ENCODE results near the gene MPST. TPM values are rescaled to one million over a fixed set of nuclear protein-coding genes. Genes with fewer than 3 reads are reported as not detected.

The MPST gene
- total RNA-seq (2021; ENCODE audit: unreplicated experiment) (31.4 TPM), Bru-seq, nascent RNA (percentile 54 among the genes with signal in this experiment), BruChase-seq, experiment 1, labeled RNA remaining after a 2-hour chase (percentile 59 among the genes with signal in this experiment), BruChase-seq, experiment 2, labeled RNA remaining after a 6-hour chase (percentile 55 among the genes with signal in this experiment)
- polyA plus RNA-seq (2012; ENCODE audit: insufficient read length): 52.1 TPM
- long read RNA-seq, transcript MPST-203 (3 exons, 1,345 nt): minor isoform, 15 of 93 reads
- long read RNA-seq, transcript MPST-206 (3 exons, 1,331 nt): major isoform, 32 of 93 reads
- long read RNA-seq, partial matches to known transcripts: 36 of 93 reads
- long read RNA-seq, other reads (novel, unspliced or antisense): 5 of 93 reads

DNA sequence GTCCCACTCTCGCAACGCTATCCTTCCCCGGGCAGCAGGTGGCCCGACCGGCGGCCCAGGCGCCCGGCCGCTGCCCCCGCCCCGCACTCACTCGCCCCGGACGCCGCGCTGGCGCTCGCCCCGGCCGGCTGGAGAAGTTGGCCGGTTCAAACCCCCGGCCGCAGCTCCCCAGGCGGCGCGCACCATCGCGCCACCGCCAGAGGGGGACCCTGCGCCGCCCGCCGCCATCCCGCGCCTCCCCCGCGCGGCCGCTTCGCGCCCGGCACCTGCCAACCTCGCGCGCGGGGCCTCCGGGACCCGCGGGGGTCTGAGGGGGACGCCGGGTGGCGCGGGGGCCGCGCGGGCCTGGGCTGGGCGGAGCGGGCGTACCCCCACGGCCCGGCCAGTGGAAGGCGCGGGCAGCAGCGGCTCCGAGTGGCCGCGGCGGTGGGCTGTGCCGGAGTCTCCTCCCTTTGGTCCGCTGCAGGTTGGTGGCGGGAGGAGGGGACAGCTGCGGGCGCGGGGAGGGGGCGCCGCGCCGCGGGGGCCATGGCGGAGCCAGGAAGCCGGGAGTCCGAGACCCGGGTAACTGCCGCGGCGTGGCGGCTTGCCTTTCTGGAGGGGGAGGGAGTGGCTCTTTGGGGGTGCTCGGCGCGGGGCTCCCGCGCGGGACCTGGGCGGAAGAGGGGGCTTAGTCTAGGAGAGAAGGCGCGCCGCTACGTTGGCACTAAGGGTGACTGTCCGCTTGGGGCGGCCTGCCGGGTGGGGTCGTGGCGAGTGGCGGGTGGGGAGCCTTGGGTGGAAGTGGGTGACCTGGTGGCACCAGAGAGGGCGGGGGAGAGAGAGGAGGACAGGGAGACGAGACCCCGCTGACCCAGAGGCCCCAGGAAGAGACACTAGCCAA, at the start of gene MPST, which contains the start of gene TST:
Gene MPST, plus strand, starts transcription at position 434 of the 883 bp plus-strand sequence. Its CDS starts 95 bp downstream, at position 529.
Gene TST, minus strand, starts transcription at position 139 of the 883 bp plus-strand sequence. CDS start 715 bp downstream, outside the sequence.
- DNase-seq (ENCODE audit: low read depth, low spot score): no peak
- no peaks in the 10 kb centered on the region for H3K36me3 ChIP-seq (ENCODE audit: control insufficient read depth, insufficient read depth, low read length)
- H3K27me3 ChIP-seq (ENCODE audit: control insufficient read depth, insufficient read depth, low read length): no peaks in the 10 kb centered on the region
- H3K4me1 ChIP-seq (ENCODE audit: control insufficient read depth, insufficient read depth, low read length): 0 out of 2 replicates have a peak, but pooled peaks cover 2% of the 10 kb centered on the region
- no TSS peak for BruUV-seq (replicated peaks)
- CTCF ChIA-PET: interaction anchor here (1.1 kb wide), 1 partner anchor 42 kb away, joined by 4 read pairs; no protein-coding TSS in a partner anchor
- TF ChIP-seq SIN3A (IDR thresholded peaks at IDR 0.05; ENCODE audit: borderline replicate concordance, insufficient read depth, low read depth, low read length) (0 out of 2 replicates have a peak, but pooled peaks have one; percentile 31), TCF7L2 (IDR thresholded peaks at IDR 0.05; ENCODE audit: low read depth, low read length) (no peak)
- ATAC-seq: peak; percentile 97
- H3K27ac ChIP-seq (ENCODE audit: low read length): peak within 1 kb of the TSS; percentile 71
- intact Hi-C loops (cut with micrococcal nuclease; ENCODE audit: unreplicated experiment): no loop called here
- POLR2A ChIA-PET: interaction anchor here (0.6 kb wide), 1 partner anchor 42 kb away, joined by 5 read pairs; no protein-coding TSS in a partner anchor
- in situ Hi-C loops (cut with HindIII; ENCODE audit: low pct_unique_long_range_greater_than_20kb, low sequenced_read_pairs): no loop called here
- no peaks in the 10 kb centered on the region for H3K9me3 ChIP-seq (ENCODE audit: control insufficient read depth, insufficient read depth, low read depth, low read length)
- H3K4me3 ChIP-seq (ENCODE audit: low read depth in 2 of 2, low read length in 2 of 2): peak within 1 kb of the TSS; percentile 66 to 67

DNA sequence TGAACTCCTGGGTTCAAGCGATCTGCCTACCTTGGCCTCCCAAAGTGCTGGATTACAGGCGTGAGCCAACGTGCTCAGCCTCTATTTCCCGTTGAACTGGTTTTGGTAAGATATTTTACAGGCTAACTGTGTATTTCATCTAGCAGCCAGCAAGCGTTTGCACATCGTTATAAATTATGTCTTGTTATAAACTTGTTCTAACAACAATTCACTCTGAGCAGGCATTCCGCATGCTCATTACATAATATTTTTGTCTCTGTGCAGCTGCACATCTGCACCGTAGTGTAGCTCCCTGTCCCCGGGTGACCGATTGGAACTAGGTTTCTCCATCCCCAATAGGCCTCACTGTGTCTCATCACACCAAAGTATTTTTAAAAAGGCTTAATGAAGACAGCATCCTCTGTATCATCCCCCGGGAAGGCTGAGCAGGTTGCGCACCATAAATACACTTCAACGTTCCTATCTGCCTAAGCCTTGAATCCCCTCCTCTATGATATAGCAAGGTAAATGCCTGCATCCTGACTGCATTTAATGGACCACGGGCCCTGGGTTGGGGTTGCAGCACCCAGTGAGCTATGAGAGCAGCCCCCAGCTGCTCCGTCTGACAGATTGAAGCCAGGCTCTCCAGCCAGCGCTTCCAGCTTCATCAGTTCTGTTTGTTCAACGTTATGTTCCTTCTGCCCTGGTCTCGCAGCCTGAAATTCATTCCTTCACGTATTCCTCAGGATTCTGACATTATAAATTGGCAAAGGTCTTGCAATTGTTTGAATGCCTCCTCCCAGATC, 48.0 kb upstream of the MPST start:
- in situ Hi-C loops (cut with HindIII; ENCODE audit: low pct_unique_long_range_greater_than_20kb, low sequenced_read_pairs): no loop called here
- TF ChIP-seq, protein P1, sequence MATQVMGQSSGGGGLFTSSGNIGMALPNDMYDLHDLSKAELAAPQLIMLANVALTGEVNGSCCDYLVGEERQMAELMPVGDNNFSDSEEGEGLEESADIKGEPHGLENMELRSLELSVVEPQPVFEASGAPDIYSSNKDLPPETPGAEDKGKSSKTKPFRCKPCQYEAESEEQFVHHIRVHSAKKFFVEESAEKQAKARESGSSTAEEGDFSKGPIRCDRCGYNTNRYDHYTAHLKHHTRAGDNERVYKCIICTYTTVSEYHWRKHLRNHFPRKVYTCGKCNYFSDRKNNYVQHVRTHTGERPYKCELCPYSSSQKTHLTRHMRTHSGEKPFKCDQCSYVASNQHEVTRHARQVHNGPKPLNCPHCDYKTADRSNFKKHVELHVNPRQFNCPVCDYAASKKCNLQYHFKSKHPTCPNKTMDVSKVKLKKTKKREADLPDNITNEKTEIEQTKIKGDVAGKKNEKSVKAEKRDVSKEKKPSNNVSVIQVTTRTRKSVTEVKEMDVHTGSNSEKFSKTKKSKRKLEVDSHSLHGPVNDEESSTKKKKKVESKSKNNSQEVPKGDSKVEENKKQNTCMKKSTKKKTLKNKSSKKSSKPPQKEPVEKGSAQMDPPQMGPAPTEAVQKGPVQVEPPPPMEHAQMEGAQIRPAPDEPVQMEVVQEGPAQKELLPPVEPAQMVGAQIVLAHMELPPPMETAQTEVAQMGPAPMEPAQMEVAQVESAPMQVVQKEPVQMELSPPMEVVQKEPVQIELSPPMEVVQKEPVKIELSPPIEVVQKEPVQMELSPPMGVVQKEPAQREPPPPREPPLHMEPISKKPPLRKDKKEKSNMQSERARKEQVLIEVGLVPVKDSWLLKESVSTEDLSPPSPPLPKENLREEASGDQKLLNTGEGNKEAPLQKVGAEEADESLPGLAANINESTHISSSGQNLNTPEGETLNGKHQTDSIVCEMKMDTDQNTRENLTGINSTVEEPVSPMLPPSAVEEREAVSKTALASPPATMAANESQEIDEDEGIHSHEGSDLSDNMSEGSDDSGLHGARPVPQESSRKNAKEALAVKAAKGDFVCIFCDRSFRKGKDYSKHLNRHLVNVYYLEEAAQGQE (IDR thresholded peaks at IDR 0.05; ENCODE audit: insufficient read depth in 1 of 2, low read depth in 2 of 2, low read length in 1 of 2): no peak
- TF ChIP-seq SIN3A (IDR thresholded peaks at IDR 0.05; ENCODE audit: borderline replicate concordance, insufficient read depth, low read depth, low read length) (no peak), POLR2AphosphoS5 (IDR thresholded peaks at IDR 0.05; ENCODE audit: low read depth, low read length) (no peak), TCF7L2 (IDR thresholded peaks at IDR 0.05; ENCODE audit: low read depth, low read length) (no peak)
- TF ChIP-seq, protein P2, sequence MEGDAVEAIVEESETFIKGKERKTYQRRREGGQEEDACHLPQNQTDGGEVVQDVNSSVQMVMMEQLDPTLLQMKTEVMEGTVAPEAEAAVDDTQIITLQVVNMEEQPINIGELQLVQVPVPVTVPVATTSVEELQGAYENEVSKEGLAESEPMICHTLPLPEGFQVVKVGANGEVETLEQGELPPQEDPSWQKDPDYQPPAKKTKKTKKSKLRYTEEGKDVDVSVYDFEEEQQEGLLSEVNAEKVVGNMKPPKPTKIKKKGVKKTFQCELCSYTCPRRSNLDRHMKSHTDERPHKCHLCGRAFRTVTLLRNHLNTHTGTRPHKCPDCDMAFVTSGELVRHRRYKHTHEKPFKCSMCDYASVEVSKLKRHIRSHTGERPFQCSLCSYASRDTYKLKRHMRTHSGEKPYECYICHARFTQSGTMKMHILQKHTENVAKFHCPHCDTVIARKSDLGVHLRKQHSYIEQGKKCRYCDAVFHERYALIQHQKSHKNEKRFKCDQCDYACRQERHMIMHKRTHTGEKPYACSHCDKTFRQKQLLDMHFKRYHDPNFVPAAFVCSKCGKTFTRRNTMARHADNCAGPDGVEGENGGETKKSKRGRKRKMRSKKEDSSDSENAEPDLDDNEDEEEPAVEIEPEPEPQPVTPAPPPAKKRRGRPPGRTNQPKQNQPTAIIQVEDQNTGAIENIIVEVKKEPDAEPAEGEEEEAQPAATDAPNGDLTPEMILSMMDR (IDR thresholded peaks at IDR 0.05): no peak
- H3K9me3 ChIP-seq (ENCODE audit: control insufficient read depth, insufficient read depth, low read depth, low read length): no peaks in the 10 kb centered on the region
- POLR2A ChIA-PET: no interaction called here
- H3K27ac ChIP-seq (ENCODE audit: low read length): no peak overlapping the region
- CTCF ChIA-PET: no interaction called here
- H3K36me3 ChIP-seq (ENCODE audit: control insufficient read depth, insufficient read depth, low read length): no peaks in the 10 kb centered on the region
- H3K4me1 ChIP-seq (ENCODE audit: control insufficient read depth, insufficient read depth, low read length): no peaks in the 10 kb centered on the region
- no peaks in the 10 kb centered on the region for H3K27me3 ChIP-seq (ENCODE audit: control insufficient read depth, insufficient read depth, low read length)
- no peak for ATAC-seq
- BruUV-seq (replicated peaks): no TSS peak
- H3K4me3 ChIP-seq (ENCODE audit: low read depth in 2 of 2, low read length in 2 of 2): no peak overlapping the region
- intact Hi-C loops (cut with micrococcal nuclease; ENCODE audit: unreplicated experiment): no loop called here
- DNase-seq (ENCODE audit: low read depth, low spot score): no peak

Data from Panc1 (cell line).